DLD1 (cell line): ENCODE data around the gene TMEM8B.

Experiments
- in situ Hi-C: cut with HindIII; loops from 2 replicates; pipeline ENCODE4 v1.10.0; 2017; ENCODE audit warnings: low sequenced_read_pairs

Gene TMEM8B

GRCh38 chr9:35829084-35829763 is at the start of gene TMEM8B:
Gene TMEM8B, plus strand, starts transcription at chr9:35829228. Its CDS starts 220 bp downstream, at chr9:35829448.
- in situ Hi-C loops: no loop called here

GRCh38 chr9:35781066-35781465 is 48.0 kb upstream of the TMEM8B start:
- in situ Hi-C loops: no loop called here

GRCh38 chr9:35783418-35783817 is 45.6 kb upstream of the TMEM8B start:
- in situ Hi-C loops: no loop called here

GRCh38 chr9:35789541-35789940 is 39.5 kb upstream of the TMEM8B start:
- in situ Hi-C loops: no loop called here

GRCh38 chr9:35790025-35790384 is 39.0 kb upstream of the TMEM8B start:
- in situ Hi-C loops: no loop called here

GRCh38 chr9:35790385-35791296 is 38.4 kb upstream of the TMEM8B start:
- in situ Hi-C loops: no loop called here

- in situ Hi-C loops: no loop called here
Measured at GRCh38 chr9:35791297-35791921, 37.6 kb upstream of the TMEM8B start, which contains the start of gene NPR2. Gene NPR2, plus strand, starts transcription at chr9:35791591. Its CDS starts 818 bp downstream, at chr9:35792409.

GRCh38 chr9:35792024-35792813 is 36.8 kb upstream of the TMEM8B start:
- in situ Hi-C loops: no loop called here

GRCh38 chr9:35792826-35793225 is 36.2 kb upstream of the TMEM8B start:
- in situ Hi-C loops: no loop called here

- in situ Hi-C loops: no loop called here
Measured at GRCh38 chr9:35793461-35793860, 35.6 kb upstream of the TMEM8B start.

GRCh38 chr9:35795695-35796094 is 33.3 kb upstream of the TMEM8B start:
- in situ Hi-C loops: no loop called here

GRCh38 chr9:35797311-35798109 is 31.5 kb upstream of the TMEM8B start:
- in situ Hi-C loops: no loop called here

- in situ Hi-C loops: no loop called here
Measured at GRCh38 chr9:35798658-35799374, 30.2 kb upstream of the TMEM8B start.

GRCh38 chr9:35800530-35800929 is 28.5 kb upstream of the TMEM8B start:
- in situ Hi-C loops: no loop called here

- in situ Hi-C loops: no loop called here
Measured at GRCh38 chr9:35801328-35802128, 27.5 kb upstream of the TMEM8B start.

GRCh38 chr9:35806101-35806500 is 22.9 kb upstream of the TMEM8B start:
- in situ Hi-C loops: no loop called here

GRCh38 chr9:35808433-35808832 is 20.6 kb upstream of the TMEM8B start:
- in situ Hi-C loops: no loop called here

GRCh38 chr9:35810122-35810521 is 18.9 kb upstream of the TMEM8B start:
- in situ Hi-C loops: no loop called here
